Esophagus mucosa (tissue), 1 donor: Measurements from ENCODE around the gene BBS7. TPM values are rescaled to one million over a fixed set of nuclear protein-coding genes. Genes with fewer than 3 reads are reported as not detected.

Experiments used
- ATAC-seq: fragments of 200-7000 bp; cut with Tn5 transposase; one replicate; pipeline ENCODE4 v1.9.1; 2020
- total RNA-seq: library from RNA; stranded (reverse); gene quantifications from one replicate; pipeline ENCODE4 v1.2.4, GENCODE V29; 2023
- donor health status: DM: yes; HTN: yes; CAD: no.

Gene BBS7
- total RNA-seq: 8.6 TPM

GRCh38 chr4:121869841-121870822 is at the start of gene BBS7:
TSS of gene BBS7 (minus strand) at chr4:121870474. CDS start at chr4:121870313, 161 bp downstream.
- ATAC-seq: peak; percentile 100

GRCh38 chr4:121913667-121914066 is 43.4 kb upstream of the BBS7 start:
- no peak for ATAC-seq

DNA sequence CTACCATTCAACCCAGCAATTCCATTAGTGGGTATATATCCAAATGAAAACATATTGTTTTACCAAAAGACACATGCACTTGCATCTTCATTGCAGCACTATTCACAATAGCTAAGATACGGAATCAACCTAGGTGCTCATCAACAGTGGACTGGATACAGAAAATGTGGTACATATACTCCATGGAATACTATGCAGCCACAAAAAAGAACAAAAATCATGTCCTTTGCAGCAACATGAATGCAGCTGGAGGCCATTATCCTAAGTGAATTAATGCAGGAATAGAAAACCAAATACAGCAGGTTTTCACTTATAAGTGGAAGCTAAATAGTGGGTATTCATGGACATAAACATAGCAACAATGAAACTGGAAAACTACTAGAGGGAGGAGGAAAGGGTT is 38.1 kb upstream of the BBS7 start:
- no peak for ATAC-seq

GRCh38 chr4:121900132-121900983 is 30.1 kb upstream of the BBS7 start:
- peak; percentile 59 for ATAC-seq

GRCh38 chr4:121898150-121898549 is 27.9 kb upstream of the BBS7 start:
- ATAC-seq: peak; percentile 66

DNA sequence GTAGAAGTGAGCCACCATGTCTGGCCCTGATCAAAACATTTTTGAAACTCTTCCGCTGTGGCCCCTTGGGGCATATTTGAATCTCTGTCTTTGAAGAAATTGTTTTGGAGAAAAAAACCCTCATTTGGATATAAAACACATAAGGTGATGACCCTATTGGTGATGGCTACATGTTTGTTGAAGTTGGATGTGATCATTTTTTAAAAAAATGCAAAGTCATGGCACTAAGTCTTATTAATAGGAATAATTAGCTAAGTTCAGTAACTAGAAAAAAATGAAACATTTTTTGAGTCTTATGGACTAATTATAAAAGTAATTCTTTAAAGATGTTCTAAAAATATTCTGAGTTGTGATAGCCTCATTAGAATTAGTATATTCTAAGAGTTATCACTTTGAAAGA is 17.9 kb upstream of the BBS7 start:
- no peak for ATAC-seq

DNA sequence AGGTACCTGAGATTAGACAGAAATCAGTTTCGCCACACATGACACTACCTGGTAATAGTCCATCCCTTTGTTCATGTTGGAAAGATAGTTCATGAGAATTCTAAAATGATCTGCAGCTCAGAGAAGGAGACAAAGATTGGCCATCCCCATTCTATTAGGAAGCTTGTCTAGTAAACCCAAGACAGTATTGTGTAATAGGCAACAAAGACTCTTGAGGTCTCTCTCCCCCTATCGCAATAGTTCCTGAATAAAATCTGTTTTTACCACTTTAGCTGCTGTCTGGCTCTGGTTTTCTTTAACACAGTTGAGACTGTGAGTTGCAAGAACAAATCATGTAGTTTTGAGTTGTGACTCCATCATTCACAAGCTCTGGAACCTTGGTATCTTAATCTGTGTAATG is 14.8 kb upstream of the BBS7 start:
- no peak for ATAC-seq

- ATAC-seq: no peak
Observed at GRCh38 chr4:121881158-121881557, 10.9 kb upstream of the BBS7 start.

- ATAC-seq: no peak
Observed at GRCh38 chr4:121879135-121879534, 8.9 kb upstream of the BBS7 start.

- no peak for ATAC-seq
Observed at GRCh38 chr4:121877041-121877773, 6.9 kb upstream of the BBS7 start.

DNA sequence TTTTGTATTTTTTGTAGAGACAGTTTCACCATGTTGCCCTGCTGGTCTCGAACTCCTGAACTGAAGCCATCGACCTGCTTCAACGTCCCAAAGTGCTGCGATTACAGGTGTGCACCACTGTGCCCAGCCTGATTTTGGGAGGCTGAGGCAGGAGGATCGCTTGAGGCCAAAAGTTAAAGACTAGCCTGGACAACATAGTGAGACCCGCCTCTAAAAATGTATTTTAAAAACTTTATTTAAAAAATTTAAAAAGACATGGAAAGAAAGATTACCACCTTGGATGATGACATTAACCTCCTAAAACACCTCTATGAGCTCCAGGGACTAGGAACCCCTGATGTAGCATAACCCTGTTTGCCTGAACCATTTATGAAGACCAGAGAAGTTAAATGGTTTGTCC is 5.8 kb upstream of the BBS7 start:
- ATAC-seq: no peak

- no peak for ATAC-seq
Observed at GRCh38 chr4:121875652-121876051, 5.4 kb upstream of the BBS7 start.

GRCh38 chr4:121873604-121874003 is 3.3 kb upstream of the BBS7 start:
- no peak for ATAC-seq

GRCh38 chr4:121863799-121864198 is 6.5 kb downstream of the BBS7 start:
- no peak for ATAC-seq

GRCh38 chr4:121861426-121861825 is 8.8 kb downstream of the BBS7 start:
- no peak for ATAC-seq

DNA sequence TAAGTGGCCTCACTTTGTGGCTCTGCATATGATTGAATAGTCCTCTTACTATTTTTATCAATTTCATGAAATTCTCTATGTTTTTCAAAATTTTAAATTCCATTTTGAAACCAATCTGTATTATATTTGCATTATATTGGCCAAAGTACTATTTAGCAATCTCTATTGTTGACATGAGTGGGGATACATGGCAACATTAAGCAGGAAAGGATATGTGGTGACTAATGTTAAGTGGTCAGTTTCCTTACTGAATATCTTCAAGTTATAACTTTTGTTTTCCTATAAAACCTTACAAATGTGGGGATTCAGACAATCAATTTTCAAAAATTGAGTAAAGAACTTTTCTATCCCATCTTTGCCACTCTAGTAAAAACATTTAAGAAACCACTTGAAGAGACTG is 10.2 kb downstream of the BBS7 start:
- no peak for ATAC-seq

GRCh38 chr4:121851354-121851753 is 18.9 kb downstream of the BBS7 start:
- no peak for ATAC-seq

DNA sequence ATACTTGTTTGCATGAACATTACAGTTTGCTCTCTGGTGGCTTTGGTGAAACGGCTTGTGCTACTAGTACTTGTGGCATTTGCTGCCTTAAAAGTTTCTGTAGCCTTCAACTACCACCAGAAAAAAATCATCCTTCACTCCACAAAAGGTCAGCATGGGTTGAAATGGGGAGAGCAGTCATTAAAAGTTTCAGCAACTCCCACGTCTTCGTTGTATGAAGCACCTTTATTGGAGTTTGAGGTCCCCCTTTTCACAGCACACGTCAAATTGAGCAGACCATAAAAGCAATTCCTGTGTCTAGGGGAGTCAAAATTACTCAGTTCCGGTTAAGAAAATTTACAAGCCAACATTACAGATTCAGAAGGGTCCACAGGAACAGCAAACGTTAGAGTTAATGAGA is 23.6 kb downstream of the BBS7 start:
- no peak for ATAC-seq

GRCh38 chr4:121842862-121843261 is 27.4 kb downstream of the BBS7 start:
- no peak for ATAC-seq

DNA sequence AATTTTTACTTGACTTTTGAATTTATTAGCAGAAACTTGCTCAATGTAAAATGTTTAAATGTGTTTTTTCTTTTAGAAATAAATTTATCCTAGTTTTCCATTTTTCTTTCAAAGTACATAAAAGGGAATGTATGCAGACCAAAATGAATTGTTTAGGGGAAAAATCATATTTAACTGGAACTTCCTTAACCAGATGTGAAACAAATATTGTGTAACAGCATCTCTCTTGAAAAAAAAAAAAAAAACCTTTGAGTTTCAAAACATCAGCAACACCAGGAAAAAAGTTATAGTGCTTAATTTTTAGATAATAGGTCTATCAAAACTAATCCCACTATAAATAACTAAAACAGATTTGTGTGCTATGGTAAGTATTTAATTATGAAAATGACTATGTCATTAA is 32.1 kb downstream of the BBS7 start:
- no peak for ATAC-seq

- no peak for ATAC-seq
Observed at GRCh38 chr4:121829511-121829910, 40.8 kb downstream of the BBS7 start.

DNA sequence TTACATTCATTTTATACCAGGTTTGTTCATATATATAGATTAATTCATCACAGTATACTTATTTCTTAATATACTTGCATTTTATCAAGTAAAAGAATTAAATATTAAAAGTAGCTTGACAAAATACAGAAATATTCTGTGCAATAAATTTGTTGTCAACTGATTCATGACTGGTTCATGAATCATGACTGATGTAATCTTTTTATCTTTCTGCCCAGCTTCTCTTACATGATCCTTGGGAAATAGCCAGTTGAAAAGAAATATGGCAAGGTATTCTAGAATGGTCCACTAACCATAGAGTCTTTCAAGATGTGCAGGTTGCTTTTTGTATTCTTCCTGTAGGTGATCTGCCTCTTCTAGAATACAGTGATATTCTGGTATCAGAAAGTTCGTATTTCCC is 42.4 kb downstream of the BBS7 start:
- ATAC-seq: no peak

GRCh38 chr4:121824950-121825349 is 45.3 kb downstream of the BBS7 start:
- no peak for ATAC-seq
